Sigmoid colon (tissue), 3 donors: ENCODE results near the gene CEP164.

Source experiments
- POLR2A ChIP-seq, 2 donors: fragments of 450-650 bp; IDR thresholded peaks; one replicate each; pipeline ENCODE4 v1.6.1; 2016; ENCODE audit warnings: antibody characterized with exemption in 2 of 2, mild to moderate bottlenecking in 2 of 2, moderate library complexity in 2 of 2
- TF ChIP-seq, protein P1 (sequence below), 4 experiments: fragments of 450-650 bp in 3 of 4; fragments of 200-600 bp in 1 of 4; IDR thresholded peaks; one replicate each; pipeline ENCODE4 v1.5.1; 2016 to 2019; ENCODE audit warnings: antibody characterized with exemption in 4 of 4, mild to moderate bottlenecking in 3 of 4, moderate library complexity in 2 of 4

DNA sequence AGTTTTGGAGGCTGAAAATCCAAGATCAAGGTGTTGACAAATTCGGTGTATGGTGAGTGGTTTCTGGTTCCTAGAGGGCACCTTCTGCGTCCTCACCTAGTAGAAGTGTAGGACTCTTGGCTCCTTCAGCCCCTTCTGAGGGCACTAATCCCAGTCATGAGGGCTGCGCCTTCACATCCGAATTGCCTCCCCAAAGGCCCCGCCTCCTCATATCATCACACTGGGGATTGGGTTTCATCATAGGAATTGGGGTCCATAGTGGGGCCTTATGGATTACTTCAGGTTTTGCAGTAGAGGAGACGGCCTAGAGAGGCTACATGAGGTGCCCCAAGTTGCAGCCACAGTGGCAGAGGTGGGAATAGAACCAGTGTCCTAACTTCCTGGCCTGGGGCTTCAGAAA, 87.1 kb downstream of the CEP164 start:
- no peak for TF ChIP-seq POLR2A (IDR thresholded peaks at IDR 0.05)
- TF ChIP-seq, protein P1, sequence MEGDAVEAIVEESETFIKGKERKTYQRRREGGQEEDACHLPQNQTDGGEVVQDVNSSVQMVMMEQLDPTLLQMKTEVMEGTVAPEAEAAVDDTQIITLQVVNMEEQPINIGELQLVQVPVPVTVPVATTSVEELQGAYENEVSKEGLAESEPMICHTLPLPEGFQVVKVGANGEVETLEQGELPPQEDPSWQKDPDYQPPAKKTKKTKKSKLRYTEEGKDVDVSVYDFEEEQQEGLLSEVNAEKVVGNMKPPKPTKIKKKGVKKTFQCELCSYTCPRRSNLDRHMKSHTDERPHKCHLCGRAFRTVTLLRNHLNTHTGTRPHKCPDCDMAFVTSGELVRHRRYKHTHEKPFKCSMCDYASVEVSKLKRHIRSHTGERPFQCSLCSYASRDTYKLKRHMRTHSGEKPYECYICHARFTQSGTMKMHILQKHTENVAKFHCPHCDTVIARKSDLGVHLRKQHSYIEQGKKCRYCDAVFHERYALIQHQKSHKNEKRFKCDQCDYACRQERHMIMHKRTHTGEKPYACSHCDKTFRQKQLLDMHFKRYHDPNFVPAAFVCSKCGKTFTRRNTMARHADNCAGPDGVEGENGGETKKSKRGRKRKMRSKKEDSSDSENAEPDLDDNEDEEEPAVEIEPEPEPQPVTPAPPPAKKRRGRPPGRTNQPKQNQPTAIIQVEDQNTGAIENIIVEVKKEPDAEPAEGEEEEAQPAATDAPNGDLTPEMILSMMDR (IDR thresholded peaks at IDR 0.05): no peak
